ENCODE measurements around the gene COG5. TPM values are rescaled to one million over a fixed set of nuclear protein-coding genes. Genes with fewer than 3 reads are reported as not detected.

Gene COG5
- total and polyA plus RNA-seq, 2 experiments from 2014 or later: 15.4 to 36.5 TPM

DNA sequence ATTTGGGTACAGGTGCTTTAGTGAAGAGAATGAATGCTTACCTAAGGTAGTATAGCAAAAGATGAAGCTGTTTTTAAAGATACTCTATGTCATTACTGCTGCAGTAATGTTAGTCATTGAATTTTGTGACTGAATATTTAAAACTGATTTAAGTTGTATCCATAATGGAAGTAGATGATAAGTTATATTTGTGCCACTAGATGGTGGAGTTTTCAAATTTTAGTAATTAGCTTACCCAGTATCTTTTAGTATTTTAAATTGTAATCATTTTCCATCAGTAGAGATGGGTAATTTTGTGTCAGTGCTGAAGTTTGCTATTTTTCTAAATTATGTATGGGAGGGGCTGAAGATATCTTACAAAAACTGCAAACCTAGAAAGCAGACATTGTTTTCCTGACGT lies 369.7 kb downstream of the COG5 start:
- ATAC-seq: no peak
- no peaks in the 10 kb centered on the region for H3K4me1 Mint-ChIP-seq
- H3K27ac ChIP-seq (ENCODE audit: low read depth): no peak overlapping the region

DNA sequence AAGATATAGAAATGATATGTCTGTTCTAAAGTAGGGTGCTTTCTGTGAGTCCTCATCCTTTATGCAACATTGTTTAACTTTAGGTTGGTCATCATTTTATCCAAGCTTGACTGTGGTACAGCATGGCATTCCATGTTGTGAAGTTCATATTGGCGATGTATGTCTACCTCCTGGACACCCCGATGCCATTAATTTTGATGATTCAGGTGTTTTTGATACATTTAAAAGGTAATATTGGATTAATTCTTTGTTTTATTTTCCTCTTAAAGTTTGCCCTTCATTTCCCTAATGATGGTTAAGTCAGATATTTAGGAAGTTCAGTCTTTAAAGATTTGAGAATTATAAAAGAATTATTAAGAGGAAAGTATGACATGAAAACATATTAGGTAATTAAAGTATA lies 373.6 kb downstream of the COG5 start:
- DNase-seq (ENCODE audit: low spot score): no peak
- no peak for ATAC-seq
- no peak overlapping the region for H3K4me2 ChIP-seq
- Mint-ChIP-seq H3K27me3 (ENCODE audit: insufficient read depth, low read depth, poor library complexity) (no peaks in the 10 kb centered on the region), H3K4me1 (no peaks in the 10 kb centered on the region), H3K4me3 (no peak overlapping the region), H3K9me3 (no peaks in the 10 kb centered on the region), H3K27ac (no peak overlapping the region), H3K36me3 (ENCODE audit: low read depth) (peaks cover 31% of the 10 kb centered on the region)
- no peak overlapping the region for H3K4me3 ChIP-seq
- H3F3A ChIP-seq (replicated peaks; ENCODE audit: low read depth): no peaks in the 10 kb centered on the region
- no peaks in the 10 kb centered on the region for H3K27me3 ChIP-seq (ENCODE audit: insufficient read depth)
- peaks cover 8% of the 10 kb centered on the region; the same call in 1 of the 2 replicates for H3K36me3 ChIP-seq (ENCODE audit: insufficient read depth)
- 0 out of 2 replicates have a peak, but pooled peaks cover 3% of the 10 kb centered on the region for H4K20me1 ChIP-seq (replicated peaks; ENCODE audit: insufficient read depth)
- H3K27ac ChIP-seq (ENCODE audit: low read depth): no peak overlapping the region
- no peaks in the 10 kb centered on the region for H3K4me1 ChIP-seq (ENCODE audit: insufficient read depth)
- H2AFZ ChIP-seq: no peak overlapping the region
- no peaks in the 10 kb centered on the region for H3K9me2 ChIP-seq (ENCODE audit: insufficient read depth)
- H3K79me2 ChIP-seq (replicated peaks; ENCODE audit: insufficient read depth): no peaks in the 10 kb centered on the region
- TF ChIP-seq EZH2 (IDR thresholded peaks at IDR 0.05; ENCODE audit: low read depth, unreplicated experiment) (no peak), POLR2AphosphoS5 (IDR thresholded peaks at IDR 0.05; ENCODE audit: low read depth) (no peak), EZH2phosphoT487 (IDR thresholded peaks at IDR 0.05; ENCODE audit: unreplicated experiment) (no peak), JUNB (IDR thresholded peaks at IDR 0.05; ENCODE audit: unreplicated experiment) (no peak), CREB1 (CRISPR knock-in tag; IDR thresholded peaks at IDR 0.05; ENCODE audit: low read depth) (no peak)
- TF ChIP-seq, protein P1, sequence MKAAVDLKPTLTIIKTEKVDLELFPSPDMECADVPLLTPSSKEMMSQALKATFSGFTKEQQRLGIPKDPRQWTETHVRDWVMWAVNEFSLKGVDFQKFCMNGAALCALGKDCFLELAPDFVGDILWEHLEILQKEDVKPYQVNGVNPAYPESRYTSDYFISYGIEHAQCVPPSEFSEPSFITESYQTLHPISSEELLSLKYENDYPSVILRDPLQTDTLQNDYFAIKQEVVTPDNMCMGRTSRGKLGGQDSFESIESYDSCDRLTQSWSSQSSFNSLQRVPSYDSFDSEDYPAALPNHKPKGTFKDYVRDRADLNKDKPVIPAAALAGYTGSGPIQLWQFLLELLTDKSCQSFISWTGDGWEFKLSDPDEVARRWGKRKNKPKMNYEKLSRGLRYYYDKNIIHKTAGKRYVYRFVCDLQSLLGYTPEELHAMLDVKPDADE (IDR thresholded peaks at IDR 0.05): no peak
- TF ChIP-seq, protein P2, sequence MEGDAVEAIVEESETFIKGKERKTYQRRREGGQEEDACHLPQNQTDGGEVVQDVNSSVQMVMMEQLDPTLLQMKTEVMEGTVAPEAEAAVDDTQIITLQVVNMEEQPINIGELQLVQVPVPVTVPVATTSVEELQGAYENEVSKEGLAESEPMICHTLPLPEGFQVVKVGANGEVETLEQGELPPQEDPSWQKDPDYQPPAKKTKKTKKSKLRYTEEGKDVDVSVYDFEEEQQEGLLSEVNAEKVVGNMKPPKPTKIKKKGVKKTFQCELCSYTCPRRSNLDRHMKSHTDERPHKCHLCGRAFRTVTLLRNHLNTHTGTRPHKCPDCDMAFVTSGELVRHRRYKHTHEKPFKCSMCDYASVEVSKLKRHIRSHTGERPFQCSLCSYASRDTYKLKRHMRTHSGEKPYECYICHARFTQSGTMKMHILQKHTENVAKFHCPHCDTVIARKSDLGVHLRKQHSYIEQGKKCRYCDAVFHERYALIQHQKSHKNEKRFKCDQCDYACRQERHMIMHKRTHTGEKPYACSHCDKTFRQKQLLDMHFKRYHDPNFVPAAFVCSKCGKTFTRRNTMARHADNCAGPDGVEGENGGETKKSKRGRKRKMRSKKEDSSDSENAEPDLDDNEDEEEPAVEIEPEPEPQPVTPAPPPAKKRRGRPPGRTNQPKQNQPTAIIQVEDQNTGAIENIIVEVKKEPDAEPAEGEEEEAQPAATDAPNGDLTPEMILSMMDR (conservative IDR thresholded peaks at IDR 0.05; ENCODE audit: low read depth in 2 of 2): no peak
- TF ChIP-seq, protein P3, sequence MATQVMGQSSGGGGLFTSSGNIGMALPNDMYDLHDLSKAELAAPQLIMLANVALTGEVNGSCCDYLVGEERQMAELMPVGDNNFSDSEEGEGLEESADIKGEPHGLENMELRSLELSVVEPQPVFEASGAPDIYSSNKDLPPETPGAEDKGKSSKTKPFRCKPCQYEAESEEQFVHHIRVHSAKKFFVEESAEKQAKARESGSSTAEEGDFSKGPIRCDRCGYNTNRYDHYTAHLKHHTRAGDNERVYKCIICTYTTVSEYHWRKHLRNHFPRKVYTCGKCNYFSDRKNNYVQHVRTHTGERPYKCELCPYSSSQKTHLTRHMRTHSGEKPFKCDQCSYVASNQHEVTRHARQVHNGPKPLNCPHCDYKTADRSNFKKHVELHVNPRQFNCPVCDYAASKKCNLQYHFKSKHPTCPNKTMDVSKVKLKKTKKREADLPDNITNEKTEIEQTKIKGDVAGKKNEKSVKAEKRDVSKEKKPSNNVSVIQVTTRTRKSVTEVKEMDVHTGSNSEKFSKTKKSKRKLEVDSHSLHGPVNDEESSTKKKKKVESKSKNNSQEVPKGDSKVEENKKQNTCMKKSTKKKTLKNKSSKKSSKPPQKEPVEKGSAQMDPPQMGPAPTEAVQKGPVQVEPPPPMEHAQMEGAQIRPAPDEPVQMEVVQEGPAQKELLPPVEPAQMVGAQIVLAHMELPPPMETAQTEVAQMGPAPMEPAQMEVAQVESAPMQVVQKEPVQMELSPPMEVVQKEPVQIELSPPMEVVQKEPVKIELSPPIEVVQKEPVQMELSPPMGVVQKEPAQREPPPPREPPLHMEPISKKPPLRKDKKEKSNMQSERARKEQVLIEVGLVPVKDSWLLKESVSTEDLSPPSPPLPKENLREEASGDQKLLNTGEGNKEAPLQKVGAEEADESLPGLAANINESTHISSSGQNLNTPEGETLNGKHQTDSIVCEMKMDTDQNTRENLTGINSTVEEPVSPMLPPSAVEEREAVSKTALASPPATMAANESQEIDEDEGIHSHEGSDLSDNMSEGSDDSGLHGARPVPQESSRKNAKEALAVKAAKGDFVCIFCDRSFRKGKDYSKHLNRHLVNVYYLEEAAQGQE (IDR thresholded peaks at IDR 0.05; ENCODE audit: unreplicated experiment): no peak

More for the DNA sequence above, 369.7 kb downstream of the COG5 start:
- Histone ChIP-seq H3K4me2 (no peak overlapping the region), H3K4me3 (no peak overlapping the region), H3F3A (replicated peaks; ENCODE audit: low read depth) (no peaks in the 10 kb centered on the region), H3K4me1 (ENCODE audit: insufficient read depth) (no peaks in the 10 kb centered on the region), H3K79me2 (replicated peaks; ENCODE audit: insufficient read depth) (no peaks in the 10 kb centered on the region), H3K27me3 (ENCODE audit: insufficient read depth) (no peaks in the 10 kb centered on the region), H3K9me2 (ENCODE audit: insufficient read depth) (no peaks in the 10 kb centered on the region), H2AFZ (no peak overlapping the region), H3K36me3 (ENCODE audit: insufficient read depth) (no peaks in the 10 kb centered on the region), H4K20me1 (replicated peaks; ENCODE audit: insufficient read depth) (peaks cover 3% of the 10 kb centered on the region; the same call in 1 of the 2 replicates)
- H3K9me3 Mint-ChIP-seq: no peaks in the 10 kb centered on the region
- TF ChIP-seq, protein P1 (IDR thresholded peaks at IDR 0.05): no peak
- TF ChIP-seq ZNF331 (CRISPR knock-in tag; IDR thresholded peaks at IDR 0.05; ENCODE audit: low read depth): no peak
- TF ChIP-seq JUNB (IDR thresholded peaks at IDR 0.05; ENCODE audit: unreplicated experiment): no peak
- TF ChIP-seq, protein P2 (conservative IDR thresholded peaks at IDR 0.05; ENCODE audit: low read depth in 2 of 2): no peak
- no peak overlapping the region for H3K27ac Mint-ChIP-seq
- peaks cover 18% of the 10 kb centered on the region; the same call in 2 of the 3 replicates for H3K36me3 Mint-ChIP-seq (ENCODE audit: low read depth)
- DNase-seq (ENCODE audit: low spot score): no peak
- H3K4me3 Mint-ChIP-seq: no peak overlapping the region
- peaks cover 3% of the 10 kb centered on the region for H3K27me3 Mint-ChIP-seq (ENCODE audit: insufficient read depth, low read depth, poor library complexity)
